ENCODE data around the gene PCYT1A.
"Not testable (repeated sequence)": the region's sequence is repeated elsewhere in the genome, so short reads cannot be mapped to it uniquely, and the experiment has no call there.

DNA sequence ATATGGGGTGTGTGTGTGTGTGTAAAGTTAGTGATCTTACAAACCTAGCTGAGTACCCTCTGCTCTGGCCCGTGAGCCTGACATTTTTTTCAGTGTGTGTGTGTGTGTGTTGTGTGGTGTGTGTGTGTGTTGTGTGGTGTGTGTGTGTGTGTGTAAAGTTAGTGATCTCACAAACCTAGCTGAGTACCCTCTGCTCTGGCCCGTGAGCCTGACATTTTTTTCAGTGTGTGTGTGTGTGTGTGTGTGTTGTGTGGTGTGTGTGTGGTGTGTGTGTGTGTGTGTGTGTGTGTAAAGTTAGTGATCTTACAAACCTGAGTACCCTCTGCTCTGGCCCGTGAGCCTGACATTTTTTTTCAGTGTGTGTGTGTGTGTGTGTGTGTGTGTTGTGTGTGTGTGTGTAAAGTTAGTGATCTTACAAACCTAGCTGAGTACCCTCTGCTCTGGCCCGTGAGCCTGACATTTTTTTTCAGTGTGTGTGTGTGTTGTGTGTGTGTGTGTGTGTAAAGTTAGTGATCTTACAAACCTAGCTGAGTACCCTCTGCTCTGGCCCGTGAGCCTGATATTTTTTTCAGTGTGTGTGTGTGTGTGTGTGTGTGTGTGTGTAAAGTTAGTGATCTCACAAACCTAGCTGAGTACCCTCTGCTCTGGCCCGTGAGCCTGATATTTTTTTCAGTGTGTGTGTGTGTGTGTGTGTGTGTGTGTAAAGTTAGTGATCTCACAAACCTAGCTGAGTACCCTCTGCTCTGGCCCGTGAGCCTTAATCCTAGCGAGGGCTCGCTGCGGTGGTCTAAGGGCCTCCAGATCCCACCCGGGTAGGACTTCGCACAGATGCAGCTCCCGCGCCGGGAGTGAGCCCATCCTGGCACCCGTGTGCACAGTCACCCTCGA lies 29.5 kb upstream of the PCYT1A start:
- not testable (repeated sequence) for TF ChIP-seq CTCF, POLR2A, EP300 (IDR thresholded peaks at IDR 0.05)
